HTR-8/SVneo (cell line): ENCODE results near the gene DEFB108B.
"Not testable (repeated sequence)": the region's sequence is repeated elsewhere in the genome, so short reads cannot be mapped to it uniquely, and the experiment has no call there.

Experiments used
- DNase-seq: peaks from one replicate; pipeline ENCODE4 v3.0.0; 2011; ENCODE audit warnings: low spot score, mixed read lengths; ENCODE audit not compliant: insufficient read length
- FAIRE-seq: peaks from 2 replicates; lab custom pipeline; 2011; peaks lifted over from hg19 to GRCh38; lab: Jason Lieb, UNC

The DEFB108B gene, protein sequence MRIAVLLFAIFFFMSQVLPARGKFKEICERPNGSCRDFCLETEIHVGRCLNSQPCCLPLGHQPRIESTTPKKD

DNA sequence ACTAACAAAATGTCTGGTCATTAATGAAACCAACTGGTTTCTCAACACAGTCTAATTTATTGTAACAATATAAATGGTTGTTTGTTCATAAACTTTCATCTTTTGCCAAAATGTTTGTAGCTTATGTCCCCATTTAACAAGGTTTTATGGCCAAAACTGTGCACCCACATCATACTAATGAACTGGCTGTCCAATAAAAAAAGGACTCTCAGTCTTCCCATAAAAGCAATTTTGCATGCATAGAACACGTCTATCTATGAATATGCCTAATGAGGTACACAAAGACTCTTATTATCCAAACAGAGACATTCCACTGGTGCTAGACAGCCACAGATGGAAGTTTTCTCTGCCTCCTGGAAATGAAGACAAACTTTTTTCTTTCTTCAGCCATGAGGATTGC, at the start of gene DEFB108B:
DEFB108B (plus strand) TSS at position 390 of the 400 bp plus-strand sequence; CDS start at position 390, 0 bp downstream.
- not testable (repeated sequence) for FAIRE-seq, DNase-seq

DNA sequence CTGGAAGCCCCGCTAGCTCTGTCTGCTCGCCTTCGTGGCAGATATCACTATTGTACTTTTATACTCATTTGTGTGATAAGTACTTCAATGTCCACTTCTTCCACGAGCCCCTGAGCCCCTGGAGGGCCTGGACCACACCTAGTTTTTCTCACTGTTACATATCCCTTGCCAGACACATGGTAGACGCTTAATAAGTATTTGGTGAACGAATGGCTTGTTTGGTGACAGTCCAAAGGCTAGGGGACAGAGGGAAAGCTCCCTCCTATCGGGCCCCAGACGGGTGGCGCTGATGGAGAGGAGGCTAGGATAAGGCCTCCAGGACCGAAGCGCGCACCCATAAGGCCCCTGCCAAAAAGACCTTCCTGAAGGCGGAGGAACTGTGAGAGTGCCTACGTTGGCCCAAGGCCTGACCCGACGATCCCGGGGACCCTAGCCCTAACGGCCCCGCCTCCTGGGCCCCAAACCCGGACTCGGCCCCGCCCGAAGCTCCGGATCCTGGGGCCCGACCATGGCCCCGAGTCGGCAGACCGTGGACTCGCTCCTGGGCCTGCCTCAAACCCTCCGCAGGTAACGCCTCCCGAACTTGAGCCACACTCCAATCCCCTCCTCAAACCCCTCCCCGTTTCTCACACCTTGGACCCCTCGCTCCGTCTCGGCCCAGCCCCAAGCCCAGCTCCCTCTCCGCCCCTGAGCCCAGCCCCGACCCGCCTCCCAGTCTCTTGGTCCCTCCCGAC, 46.7 kb upstream of the DEFB108B start:
- DNase-seq: peak; percentile 74
- not testable (repeated sequence) for FAIRE-seq

DNA sequence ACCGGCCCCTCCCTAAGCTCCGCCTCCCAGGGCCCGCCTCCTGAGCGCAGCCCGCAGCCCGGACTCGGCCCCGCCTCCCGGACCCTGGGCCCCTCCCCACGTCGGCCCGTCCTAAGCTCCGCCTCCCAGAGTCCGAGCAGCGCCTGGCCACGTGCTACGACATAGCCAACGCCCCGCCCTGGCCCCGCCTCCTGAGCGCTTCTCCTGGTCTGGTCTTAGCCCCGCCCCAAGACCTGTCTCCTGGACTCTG, 46.2 kb upstream of the DEFB108B start:
- DNase-seq: peak; percentile 87
- not testable (repeated sequence) for FAIRE-seq

DNA sequence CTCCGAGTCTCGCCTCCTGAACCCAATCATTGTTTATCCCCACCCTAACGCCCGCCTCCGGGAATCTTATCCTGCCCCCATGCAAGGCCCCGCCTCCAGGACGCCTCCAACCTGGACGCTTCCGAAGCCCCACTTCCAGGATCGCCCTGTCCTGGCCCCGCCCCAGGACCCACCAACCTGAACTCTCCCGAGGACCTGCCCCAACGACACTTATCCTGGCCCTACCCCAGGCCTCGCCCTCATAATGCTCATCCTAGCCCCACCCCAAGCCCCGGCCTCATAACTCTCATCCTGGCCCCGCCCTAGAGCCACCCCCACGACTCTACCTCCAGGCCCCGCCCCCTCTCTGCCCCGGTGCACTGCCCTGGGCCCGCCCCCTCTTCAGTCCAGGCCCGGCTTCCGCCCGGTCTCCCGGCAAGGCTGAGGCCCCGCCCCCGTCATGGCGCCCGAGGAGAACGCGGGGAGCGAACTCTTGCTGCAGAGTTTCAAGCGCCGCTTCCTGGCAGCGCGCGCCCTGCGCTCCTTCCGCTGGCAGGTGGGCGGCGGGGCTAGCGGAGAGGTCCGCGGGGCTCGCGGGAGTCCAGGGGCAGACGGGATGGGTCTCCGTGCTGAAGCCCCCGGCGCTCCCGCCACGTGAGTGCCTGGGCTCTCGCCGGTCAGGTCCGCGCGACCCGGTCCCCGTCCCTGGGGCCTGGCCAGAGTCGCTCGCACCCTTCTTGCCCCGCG, 45.7 kb upstream of the DEFB108B start:
- FAIRE-seq: no peak

DNA sequence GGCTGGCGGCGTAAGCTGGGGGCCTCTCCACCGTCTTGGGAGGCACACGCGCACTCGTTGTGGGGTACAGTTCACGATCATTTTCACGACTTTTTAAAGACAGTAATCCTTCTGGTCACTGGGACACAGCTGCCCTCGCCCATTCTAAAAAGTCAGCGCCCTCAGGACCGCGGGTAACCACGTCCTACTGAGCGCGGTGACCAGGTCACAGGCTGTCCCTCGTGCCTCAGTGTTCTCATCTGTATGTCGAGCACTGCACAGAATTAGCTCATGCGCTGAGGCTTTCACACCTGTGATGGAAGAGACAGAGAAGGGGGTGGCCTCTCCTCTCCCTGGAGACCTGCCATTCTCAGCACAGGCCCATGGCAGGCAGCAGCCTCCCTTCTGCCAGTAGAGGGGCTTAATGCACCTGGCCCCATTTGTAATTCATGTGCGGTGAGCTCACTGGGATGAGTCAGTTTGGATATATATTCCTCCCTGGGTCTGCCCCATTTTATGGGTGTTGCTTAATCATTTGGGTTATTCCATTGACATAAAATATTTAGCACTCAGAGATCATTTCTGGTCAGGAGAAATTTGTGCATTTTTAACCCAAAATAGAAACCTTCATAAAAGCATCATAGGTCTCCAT, 45.1 kb upstream of the DEFB108B start:
- not testable (repeated sequence) for FAIRE-seq, DNase-seq

More for the DNA sequence above, 45.7 kb upstream of the DEFB108B start:
- DNase-seq: peak; percentile 81

DNA sequence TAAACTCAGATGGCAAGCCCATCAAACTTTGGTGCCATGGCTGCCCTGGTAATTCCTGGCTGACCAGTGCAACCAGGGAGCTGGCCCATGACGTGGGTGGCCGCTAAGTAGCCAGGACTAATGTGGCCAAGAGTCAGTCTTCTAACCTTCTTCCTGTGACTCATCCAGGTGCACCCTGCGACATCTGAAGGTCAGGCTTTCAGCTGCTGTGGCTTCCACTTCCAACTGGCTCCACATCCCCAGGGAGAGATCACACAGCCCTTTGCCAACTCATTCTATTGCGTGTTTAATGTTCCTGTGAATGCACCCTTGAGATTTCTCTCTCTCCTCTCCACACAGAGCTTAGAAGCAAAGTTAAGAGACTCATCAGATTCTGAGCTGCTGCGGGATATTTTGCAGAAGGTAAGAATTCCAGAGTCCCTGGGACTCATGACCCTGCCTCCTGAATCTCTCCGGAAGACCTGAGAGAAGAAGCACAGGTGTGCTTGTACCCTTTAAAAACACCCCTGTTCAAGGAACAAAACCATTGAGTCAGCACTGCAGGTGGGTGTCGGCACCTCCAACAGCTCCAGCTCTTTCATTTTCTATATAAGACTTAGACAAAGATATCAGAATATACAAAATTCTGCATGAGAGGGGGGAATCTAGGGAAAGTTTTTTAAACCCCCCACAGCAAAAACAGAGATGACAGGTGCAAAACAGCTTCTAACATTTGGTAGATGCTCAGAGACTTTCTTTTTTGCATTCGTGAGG, 43.4 kb upstream of the DEFB108B start:
- FAIRE-seq, DNase-seq: not testable (repeated sequence)

DNA sequence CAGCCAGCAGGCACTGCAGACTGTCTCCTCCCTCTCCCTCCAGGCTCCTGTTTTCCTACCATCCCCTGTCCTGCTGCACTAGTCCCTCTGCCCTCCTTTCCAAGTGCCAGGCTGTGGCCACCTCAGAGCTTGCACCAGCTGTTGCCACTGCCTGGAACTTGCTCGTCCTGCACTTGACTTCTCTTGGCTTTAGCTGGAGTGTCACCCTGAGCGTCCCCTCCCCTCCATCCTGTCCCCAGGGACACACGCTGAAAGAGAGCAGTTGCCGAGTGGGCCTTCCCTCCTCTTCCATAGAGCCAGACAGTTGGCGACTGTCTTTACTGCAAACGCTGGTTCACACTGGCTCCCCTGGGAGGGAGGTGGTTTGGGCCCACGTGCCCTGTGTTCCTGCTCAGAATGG, 41.9 kb upstream of the DEFB108B start:
- FAIRE-seq, DNase-seq: not testable (repeated sequence)

DNA sequence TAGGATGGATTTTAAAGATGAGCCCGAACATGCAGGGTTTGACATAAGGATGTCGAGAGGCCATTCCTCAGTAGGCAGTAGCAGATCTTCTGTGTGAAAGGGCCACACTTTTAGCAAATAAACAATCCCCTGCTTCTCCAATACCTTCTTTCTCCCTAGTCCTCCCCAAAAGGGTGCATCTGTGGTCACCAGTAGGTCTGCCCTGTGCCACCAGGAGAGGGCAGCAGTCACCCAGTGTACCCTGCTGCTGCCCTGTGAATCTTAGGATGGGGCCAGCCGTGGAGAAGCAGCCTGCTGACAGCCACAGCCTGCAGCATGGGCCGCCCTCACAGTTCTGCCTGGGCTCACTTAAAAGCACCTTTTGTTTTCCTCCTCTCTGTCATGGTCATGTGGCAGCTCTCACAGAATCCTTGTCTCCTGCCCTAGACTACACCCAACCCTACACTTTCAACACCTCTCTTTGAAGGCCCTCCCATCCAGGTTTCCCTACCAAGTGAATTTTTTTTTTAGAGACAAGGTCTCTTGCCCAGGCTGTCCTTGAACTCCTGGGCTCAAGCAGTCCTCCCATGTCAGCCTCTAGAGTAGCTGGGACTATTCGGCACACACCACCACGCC, 40.3 kb upstream of the DEFB108B start:
- FAIRE-seq: not testable (repeated sequence)
- DNase-seq: peak; percentile 13

DNA sequence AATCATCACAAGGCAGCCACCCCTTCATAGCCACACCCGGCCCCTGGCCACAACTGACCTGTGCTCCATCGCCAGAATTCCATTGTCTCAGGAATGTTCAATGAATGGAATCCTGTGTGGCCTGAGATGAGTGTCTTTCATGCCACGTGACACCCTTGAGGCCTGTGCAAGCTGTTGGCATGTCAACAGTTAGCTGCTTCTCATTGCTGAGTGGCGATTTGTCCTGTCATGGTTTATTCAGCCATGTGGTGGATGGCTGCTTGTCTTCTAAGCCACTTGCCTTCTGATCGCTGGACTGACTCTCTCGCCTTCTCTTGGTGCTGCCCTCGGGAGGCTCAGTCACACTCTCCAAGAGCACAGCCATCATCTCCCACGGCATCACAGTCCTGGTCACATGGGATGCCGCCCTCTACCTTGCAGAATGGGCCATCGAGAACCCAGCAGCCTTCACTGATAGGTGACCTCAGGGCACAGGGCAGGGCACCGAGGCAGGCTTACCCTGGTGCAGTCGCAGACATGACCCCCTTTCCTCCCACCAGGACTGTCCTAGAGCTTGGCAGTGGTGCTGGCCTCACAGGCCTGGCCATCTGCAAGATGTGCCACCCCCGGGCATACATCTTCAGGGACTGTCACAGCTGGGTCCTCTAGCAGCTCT, 38.5 kb upstream of the DEFB108B start:
- peak; percentile 18 for DNase-seq

DNA sequence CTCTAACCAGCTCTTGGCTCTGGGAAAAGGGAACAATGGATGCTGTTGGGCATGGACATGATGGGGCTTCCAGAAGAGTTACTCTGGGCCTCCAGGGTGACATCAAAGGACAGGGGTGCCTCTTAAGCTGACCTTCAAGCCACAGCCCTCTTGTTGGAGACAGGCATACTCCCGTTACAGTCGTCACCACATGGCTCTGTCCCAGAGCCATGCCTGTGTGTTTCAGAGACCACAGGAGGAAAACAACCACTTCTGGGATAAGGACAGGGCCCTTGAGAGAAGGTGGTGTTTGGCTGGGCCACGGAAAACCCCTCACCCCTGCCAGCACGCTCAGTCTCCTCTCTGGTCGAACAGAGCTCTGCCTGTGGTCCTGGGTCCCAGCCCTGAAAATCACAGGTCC, 37.8 kb upstream of the DEFB108B start:
- not testable (repeated sequence) for FAIRE-seq, DNase-seq

More for the DNA sequence above, 38.5 kb upstream of the DEFB108B start:
- peak; percentile 76 for FAIRE-seq

DNA sequence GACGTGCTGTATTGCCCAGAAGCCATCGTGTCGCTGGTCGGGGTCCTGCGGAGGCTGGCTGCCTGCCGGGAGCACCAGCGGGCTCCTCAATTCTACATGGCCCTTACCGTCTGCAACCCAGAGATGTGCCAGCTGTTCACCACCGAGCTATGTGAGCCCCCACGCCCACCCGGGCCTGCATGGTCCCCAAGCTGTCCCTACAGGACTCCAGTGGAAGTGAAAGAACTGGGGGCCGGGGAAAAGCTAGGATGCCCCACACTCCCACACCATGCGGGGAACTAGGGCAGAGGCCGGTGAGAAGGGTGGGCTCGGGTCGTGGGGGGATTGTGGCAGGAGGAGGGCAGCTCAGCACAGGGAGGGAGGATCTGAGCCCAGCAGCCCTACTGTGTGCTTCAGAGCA, 37.0 kb upstream of the DEFB108B start:
- FAIRE-seq: not testable (repeated sequence)

DNA sequence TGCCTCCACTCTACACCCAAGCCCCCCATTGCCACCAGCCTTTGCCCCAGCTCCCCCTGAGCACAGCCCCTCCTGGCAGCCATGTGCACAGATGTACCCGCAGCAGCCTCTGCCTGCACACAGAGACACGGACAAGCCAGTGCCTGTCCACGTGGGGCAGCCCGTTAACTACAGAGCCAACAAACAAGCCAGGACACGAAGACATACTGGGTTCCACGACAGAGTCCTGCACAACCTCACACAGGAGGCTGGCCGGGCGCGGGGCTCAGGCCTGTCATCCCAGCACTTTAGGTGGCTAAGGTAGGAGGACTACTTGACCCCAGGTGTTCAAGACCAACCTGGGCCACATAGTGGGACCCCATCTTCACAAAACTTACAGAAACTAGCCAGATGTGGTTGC, 36.2 kb upstream of the DEFB108B start:
- not testable (repeated sequence) for DNase-seq, FAIRE-seq

More for the DNA sequence above, 37.0 kb upstream of the DEFB108B start:
- not testable (repeated sequence) for DNase-seq

DNA sequence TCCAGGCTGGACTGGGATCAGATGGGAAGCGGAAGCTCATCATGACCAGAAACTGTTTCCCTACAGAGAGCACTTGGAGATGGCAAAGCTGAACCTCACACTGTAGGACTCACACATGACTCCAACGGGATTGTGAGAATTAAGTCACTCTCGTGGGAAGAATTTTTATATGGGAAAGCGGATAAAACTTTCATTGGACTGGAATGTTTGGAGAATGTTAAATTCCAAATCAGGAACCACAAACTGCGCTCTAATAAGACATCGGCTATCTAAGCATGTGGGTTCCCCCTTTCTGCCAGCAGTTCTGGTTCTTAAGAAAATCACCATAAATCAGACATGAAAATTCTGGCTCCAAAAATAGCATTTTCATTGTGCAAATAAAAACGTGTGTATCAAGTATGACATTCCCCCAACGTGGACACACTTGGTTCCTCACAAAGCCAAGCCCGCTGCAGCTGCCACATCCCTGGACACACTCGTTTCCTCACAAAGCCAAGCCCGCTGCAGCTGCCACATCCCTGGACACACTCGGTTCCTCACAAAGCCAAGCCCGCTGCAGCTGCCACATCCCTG, 33.4 kb upstream of the DEFB108B start:
- FAIRE-seq, DNase-seq: not testable (repeated sequence)

DNA sequence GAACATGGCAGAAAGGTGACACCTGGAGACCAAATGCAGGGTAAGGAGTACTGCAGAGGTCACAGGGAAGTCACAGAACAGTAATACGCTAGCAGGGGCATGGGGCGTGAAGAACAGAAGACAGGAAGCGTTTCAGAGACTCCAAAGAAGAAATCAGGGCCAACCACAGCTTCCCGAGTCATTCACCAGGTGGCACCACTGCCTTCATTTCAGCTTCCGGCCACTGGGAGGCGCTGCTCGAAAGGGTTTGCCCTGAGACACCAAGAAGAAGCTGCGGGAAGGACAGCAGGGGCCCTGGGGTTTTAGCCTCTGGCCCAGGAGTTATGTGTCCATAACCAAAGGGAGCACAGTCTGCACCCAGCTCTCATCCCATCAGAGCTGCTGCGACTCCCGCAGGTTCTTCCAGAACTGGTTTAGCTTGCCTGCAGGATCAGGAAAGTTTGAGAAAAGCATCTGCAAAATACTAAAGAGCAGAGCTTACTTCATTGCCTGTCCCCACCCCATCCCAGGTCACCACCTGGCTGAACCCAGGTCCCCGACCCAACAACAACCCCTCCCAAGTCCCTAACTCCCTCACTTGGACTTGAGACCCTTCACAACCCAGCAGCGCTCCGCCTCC, 32.6 kb upstream of the DEFB108B start:
- peak; percentile 33 for DNase-seq
- not testable (repeated sequence) for FAIRE-seq

DNA sequence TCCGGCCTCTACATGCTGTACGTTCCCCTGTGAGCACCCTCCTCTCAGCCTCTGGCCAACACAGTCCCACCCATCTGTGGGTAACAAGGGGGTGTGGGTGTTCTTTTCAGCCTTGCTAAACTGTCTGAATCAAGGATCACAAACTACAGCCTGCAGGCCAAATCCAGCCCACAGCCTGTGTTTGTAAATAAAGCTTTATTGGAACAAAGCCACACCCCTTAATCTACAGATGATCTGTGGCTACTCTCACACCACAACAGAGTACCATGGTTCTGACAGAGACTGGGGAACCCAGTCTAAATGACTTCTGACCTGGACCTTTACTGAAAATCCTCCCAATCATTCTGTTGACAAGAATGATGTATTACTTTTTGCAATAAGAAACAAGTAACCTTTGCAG, 32.0 kb upstream of the DEFB108B start:
- DNase-seq, FAIRE-seq: not testable (repeated sequence)

DNA sequence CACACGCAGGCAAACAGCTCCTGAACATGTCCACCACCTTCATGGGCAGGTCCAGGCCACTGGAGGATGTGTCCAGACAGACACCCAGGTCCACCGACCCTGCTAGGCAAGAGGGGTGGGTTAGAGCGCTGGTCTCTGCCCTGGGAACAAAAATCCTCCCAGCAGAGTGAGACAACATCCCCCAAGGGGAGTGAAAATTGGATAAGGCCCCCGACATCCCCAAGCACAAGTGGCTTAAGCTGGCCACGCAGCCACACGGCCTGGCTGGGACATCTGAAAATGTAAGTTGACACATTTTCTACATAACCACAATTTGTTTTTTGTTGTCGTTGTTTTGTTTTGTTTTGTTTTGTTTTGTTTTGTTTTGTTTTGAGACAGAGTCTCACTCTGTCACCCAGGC, 30.1 kb upstream of the DEFB108B start:
- not testable (repeated sequence) for DNase-seq, FAIRE-seq

DNA sequence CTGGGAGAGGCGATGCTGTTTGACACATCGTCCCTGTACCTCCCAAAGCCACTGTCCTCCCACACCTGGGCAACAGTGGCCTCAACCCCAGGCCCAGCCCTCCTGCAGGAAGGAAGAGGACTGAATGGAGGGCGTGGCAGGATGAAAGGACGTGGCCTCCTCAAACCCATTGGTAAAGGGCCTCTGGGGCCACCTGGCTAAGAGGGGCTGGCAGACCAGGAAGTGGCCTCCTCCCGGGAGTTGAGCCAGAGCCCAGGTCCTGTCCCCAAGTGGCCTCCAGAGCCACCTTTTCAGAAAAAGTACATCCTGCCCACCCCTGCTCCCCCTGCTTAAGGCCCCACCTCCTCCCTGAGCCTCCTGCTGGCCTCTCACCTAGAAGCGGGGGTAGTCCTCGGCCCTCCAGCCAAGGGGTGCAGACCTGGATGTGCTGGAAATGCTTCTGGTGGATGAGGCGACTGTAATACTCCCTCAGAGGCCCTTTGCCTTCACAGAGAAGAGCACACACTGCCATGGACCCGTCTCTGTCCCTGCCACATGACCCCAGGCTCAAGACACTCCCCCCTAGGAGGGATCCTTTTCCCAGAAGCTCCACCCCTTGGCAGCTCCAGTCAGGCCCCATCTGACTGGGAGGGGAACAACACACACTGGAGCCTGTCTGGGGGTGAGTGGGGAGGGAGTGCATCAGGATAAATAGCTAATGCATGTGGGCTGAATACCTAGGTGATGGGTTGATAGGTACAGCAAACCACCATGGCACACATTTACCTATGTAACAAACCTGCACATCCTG, 28.6 kb upstream of the DEFB108B start:
- DNase-seq, FAIRE-seq: not testable (repeated sequence)
